ENCODE results near the gene ZDHHC11B.
"Not testable (repeated sequence)": the region's sequence is repeated elsewhere in the genome, so short reads cannot be mapped to it uniquely, and the experiment has no call there.

ZDHHC11B gene

DNA sequence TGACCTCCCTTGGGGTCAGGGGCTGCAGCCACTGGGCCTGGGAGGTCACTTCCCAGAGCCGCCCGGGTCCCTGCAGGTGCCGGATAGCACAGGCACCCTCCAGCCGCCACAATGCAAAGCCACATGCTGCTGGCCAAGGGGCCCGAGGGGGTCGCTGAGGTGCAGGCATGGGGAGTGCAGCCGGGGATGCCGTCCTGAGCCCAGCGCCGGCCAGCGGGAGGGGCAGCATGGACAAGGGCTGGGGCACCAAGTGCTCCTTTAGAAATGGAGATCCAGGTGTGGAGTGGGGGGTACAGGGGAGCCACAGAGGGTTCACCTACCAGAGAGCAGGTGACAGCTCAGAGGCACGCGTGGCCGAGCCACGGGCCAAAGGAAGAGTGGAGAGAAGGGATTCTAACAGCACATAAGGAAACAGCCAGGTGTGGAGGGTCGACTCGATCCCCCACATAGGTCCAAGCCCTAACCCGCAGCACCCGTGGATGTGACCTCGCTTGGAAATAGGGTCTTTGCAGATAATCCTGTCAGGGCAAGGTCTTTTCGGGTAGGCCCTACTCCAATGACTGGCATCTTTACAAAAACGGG, 24.7 kb downstream of the ZDHHC11B start:
- no peak overlapping the region for H3K27ac ChIP-seq (ENCODE audit: low read length)
- no CpG with 5 or more reads among the region's 22 CpGs for WGBS (ENCODE audit: insufficient coverage, insufficient read length)
- H3K27me3 ChIP-seq (ENCODE audit: control insufficient read depth, insufficient read depth, low read length), result no peaks in the 10 kb centered on the region

GRCh38 chr5:759111-759751, 25.3 kb downstream of the ZDHHC11B start:
- no CpG with 5 or more reads among the region's 33 CpGs for WGBS (ENCODE audit: insufficient coverage, insufficient read length)
- Histone ChIP-seq H3K36me3 (ENCODE audit: control insufficient read depth, insufficient read depth, low read length) (no peaks in the 10 kb centered on the region), H3K4me1 (ENCODE audit: control insufficient read depth, insufficient read depth, low read length) (no peaks in the 10 kb centered on the region), H3K4me3 (ENCODE audit: low read length) (no peak overlapping the region), H3K27me3 (ENCODE audit: control insufficient read depth, insufficient read depth, low read length) (no peaks in the 10 kb centered on the region), H3K27ac (ENCODE audit: low read length) (no peak overlapping the region), H3K9me3 (ENCODE audit: control insufficient read depth, insufficient read depth, low read length) (no peaks in the 10 kb centered on the region)
- DNase-seq (ENCODE audit: low read depth, low spot score), result no peak

More for the DNA sequence above, 24.7 kb downstream of the ZDHHC11B start:
- Histone ChIP-seq H3K4me1 (ENCODE audit: control insufficient read depth, insufficient read depth, low read length) (no peaks in the 10 kb centered on the region), H3K9me3 (ENCODE audit: control insufficient read depth, insufficient read depth, low read length) (no peaks in the 10 kb centered on the region), H3K36me3 (ENCODE audit: control insufficient read depth, insufficient read depth, low read length) (no peaks in the 10 kb centered on the region), H3K4me3 (ENCODE audit: low read length) (no peak overlapping the region)
- no peak for DNase-seq (ENCODE audit: low read depth, low spot score)

- Histone ChIP-seq H3K4me3 (ENCODE audit: low read length) (no peak overlapping the region), H3K27ac (ENCODE audit: low read length) (no peak overlapping the region), H3K4me1 (ENCODE audit: control insufficient read depth, insufficient read depth, low read length) (no peaks in the 10 kb centered on the region), H3K27me3 (ENCODE audit: control insufficient read depth, insufficient read depth, low read length) (no peaks in the 10 kb centered on the region), H3K9me3 (ENCODE audit: control insufficient read depth, insufficient read depth, low read length) (no peaks in the 10 kb centered on the region), H3K36me3 (ENCODE audit: control insufficient read depth, insufficient read depth, low read length) (no peaks in the 10 kb centered on the region)
- no peak for DNase-seq (ENCODE audit: low read depth, low spot score)
- WGBS (ENCODE audit: insufficient coverage, insufficient read length), result no CpG with 5 or more reads among the region's 15 CpGs
Observed at GRCh38 chr5:758698-759053, 25.9 kb downstream of the ZDHHC11B start.

DNA sequence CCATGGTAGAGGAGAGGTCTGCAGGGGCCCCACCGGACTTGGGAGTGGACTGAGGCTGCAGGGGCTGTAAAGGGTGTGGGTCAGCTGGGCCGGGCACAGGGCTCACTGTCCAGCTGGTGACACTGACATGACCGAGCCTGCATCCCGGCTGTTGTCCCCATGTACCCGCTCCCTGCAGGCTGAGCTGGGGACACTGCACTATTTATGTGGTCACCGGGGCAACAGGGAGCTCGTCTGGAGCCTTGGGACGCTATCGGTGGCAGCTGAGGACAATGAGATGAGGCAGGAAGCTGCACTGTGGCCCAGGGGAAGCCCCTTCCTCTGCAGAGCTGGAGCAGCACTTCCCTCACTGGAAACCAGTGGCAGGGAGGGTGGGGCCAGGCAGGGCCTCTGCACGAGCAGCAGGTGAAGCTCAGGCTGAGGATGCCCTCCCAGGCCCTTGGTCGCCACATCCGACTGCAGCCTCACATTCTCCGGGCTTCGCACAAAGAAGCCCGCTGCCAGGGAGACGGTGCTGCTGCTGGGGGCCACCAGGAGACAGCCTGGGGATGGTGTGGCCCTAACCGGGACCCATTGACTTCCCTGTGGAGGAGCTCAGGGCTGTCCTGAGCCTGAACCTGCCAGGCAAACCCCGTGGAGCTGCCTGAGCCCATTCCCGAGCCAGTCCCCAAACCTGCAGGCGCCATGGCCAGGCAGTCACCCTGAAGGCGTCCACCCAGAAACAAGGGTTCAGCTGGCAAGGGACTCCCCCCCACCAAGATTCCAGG, 26.4 kb downstream of the ZDHHC11B start:
- no peaks in the 10 kb centered on the region for H3K36me3 ChIP-seq (ENCODE audit: control insufficient read depth, insufficient read depth, low read length)
- WGBS (ENCODE audit: insufficient coverage, insufficient read length), result no CpG with 5 or more reads among the region's 21 CpGs
- no peak for DNase-seq (ENCODE audit: low read depth, low spot score)
- no peaks in the 10 kb centered on the region for H3K4me1 ChIP-seq (ENCODE audit: control insufficient read depth, insufficient read depth, low read length)
- no peak overlapping the region for H3K27ac ChIP-seq (ENCODE audit: low read length)
- no peak overlapping the region for H3K4me3 ChIP-seq (ENCODE audit: low read length)
- H3K9me3 ChIP-seq (ENCODE audit: control insufficient read depth, insufficient read depth, low read length), result no peaks in the 10 kb centered on the region
- H3K27me3 ChIP-seq (ENCODE audit: control insufficient read depth, insufficient read depth, low read length), result no peaks in the 10 kb centered on the region

DNA sequence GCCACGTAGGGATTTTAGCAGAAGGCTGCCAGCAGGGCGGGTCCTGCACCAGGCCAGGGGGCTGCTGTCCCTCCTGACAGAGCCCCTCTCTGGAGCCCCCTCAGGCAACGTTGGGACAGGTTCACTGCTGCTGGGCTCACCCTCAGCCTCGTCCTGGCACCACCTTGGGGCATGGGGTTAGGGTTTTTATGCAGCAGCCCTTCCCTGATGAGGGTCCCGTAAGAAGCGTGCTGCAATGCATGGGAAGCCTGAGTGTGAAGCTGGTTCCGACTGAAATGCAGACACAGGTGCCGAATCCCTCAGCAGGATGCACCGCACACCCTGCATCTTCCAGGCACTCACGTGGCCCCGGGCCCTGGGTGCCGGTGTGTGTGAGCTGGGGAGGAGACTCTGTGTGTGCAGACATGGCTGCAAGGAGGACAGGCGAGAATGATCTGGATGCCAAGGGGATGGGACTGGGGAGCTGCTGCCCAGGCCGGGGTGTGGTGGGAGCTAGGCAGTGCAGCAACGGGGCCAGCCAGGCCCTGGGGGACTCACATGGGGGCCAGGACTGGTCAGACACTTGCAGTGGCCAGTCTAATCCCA, 27.1 kb downstream of the ZDHHC11B start:
- no peaks in the 10 kb centered on the region for H3K9me3 ChIP-seq (ENCODE audit: control insufficient read depth, insufficient read depth, low read length)
- no peaks in the 10 kb centered on the region for H3K4me1 ChIP-seq (ENCODE audit: control insufficient read depth, insufficient read depth, low read length)
- H3K36me3 ChIP-seq (ENCODE audit: control insufficient read depth, insufficient read depth, low read length), result no peaks in the 10 kb centered on the region
- H3K4me3 ChIP-seq (ENCODE audit: low read length), result no peak overlapping the region
- no CpG with 5 or more reads among the region's 15 CpGs for WGBS (ENCODE audit: insufficient coverage, insufficient read length)
- no peaks in the 10 kb centered on the region for H3K27me3 ChIP-seq (ENCODE audit: control insufficient read depth, insufficient read depth, low read length)
- no peak overlapping the region for H3K27ac ChIP-seq (ENCODE audit: low read length)
- DNase-seq (ENCODE audit: low read depth, low spot score), result no peak

GRCh38 chr5:756865-757345, 27.6 kb downstream of the ZDHHC11B start:
- H3K4me3 ChIP-seq (ENCODE audit: low read length), result no peak overlapping the region
- no CpG with 5 or more reads among the region's 11 CpGs for WGBS (ENCODE audit: insufficient coverage, insufficient read length)
- no peaks in the 10 kb centered on the region for H3K4me1 ChIP-seq (ENCODE audit: control insufficient read depth, insufficient read depth, low read length)
- no peaks in the 10 kb centered on the region for H3K27me3 ChIP-seq (ENCODE audit: control insufficient read depth, insufficient read depth, low read length)
- no peak for DNase-seq (ENCODE audit: low read depth, low spot score)
- no peaks in the 10 kb centered on the region for H3K9me3 ChIP-seq (ENCODE audit: control insufficient read depth, insufficient read depth, low read length)
- no peak overlapping the region for H3K27ac ChIP-seq (ENCODE audit: low read length)
- H3K36me3 ChIP-seq (ENCODE audit: control insufficient read depth, insufficient read depth, low read length), result no peaks in the 10 kb centered on the region

DNA sequence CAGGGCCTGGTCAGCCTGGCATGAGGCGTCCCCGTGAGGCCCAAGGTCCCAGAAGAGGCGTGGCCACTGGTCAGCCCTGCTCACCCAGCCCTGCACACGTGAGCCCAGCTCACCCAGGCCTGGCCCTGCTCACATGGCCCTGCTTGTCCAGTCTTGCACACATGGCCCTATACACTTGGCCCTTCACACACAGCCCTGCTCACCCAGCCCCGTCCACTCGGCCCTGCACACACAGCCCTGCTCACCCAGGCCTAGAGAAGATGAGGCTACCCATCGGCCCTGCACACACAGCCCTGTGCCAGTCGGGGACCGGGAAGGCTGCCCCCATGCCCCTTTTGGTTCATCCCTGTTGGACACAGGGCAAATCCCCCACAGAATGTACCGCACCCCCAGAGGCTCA, 28.4 kb downstream of the ZDHHC11B start:
- WGBS (ENCODE audit: insufficient coverage, insufficient read length), result no CpG with 5 or more reads among the region's 10 CpGs
- Histone ChIP-seq H3K4me3 (ENCODE audit: low read length) (no peak overlapping the region), H3K27ac (ENCODE audit: low read length) (no peak overlapping the region), H3K4me1 (ENCODE audit: control insufficient read depth, insufficient read depth, low read length) (no peaks in the 10 kb centered on the region), H3K36me3 (ENCODE audit: control insufficient read depth, insufficient read depth, low read length) (no peaks in the 10 kb centered on the region), H3K27me3 (ENCODE audit: control insufficient read depth, insufficient read depth, low read length) (no peaks in the 10 kb centered on the region), H3K9me3 (ENCODE audit: control insufficient read depth, insufficient read depth, low read length) (no peaks in the 10 kb centered on the region)
- DNase-seq (ENCODE audit: low read depth, low spot score), result no peak

DNA sequence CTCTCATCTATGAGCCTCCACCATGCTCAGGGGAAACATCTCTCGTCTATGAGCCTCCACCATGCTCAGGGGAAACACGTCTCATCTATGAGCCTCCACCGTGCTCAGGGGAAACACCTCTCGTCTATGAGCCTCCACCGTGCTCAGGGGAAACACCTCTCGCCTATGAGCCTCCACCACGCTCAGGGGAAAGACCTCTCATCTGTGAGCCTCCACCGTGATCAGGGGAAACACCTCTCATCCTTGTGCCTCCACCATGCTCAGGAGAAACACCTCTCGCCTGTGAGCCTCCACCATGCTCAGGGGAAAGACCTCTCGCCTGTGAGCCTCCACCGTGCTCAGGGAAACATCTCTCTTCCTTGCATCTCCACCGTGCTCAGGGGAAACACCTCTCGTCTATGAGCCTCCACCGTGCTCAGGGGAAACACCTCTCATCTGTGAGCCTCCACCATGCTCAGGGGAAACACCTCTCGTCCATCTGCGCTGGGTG, 30.3 kb downstream of the ZDHHC11B start:
- not testable (repeated sequence) for DNase-seq (ENCODE audit: low read depth, low spot score)

GRCh38 chr5:753567-754142, 30.9 kb downstream of the ZDHHC11B start:
- H3K36me3 ChIP-seq (ENCODE audit: control insufficient read depth, insufficient read depth, low read length); H3K27ac ChIP-seq (ENCODE audit: low read length); DNase-seq (ENCODE audit: low read depth, low spot score); H3K9me3 ChIP-seq (ENCODE audit: control insufficient read depth, insufficient read depth, low read length); H3K4me3 ChIP-seq (ENCODE audit: low read length); H3K4me1 ChIP-seq (ENCODE audit: control insufficient read depth, insufficient read depth, low read length); H3K27me3 ChIP-seq (ENCODE audit: control insufficient read depth, insufficient read depth, low read length): not testable (repeated sequence)
- no CpG with 5 or more reads among the region's 19 CpGs for WGBS (ENCODE audit: insufficient coverage, insufficient read length)

More for the DNA sequence above, 30.3 kb downstream of the ZDHHC11B start:
- H3K27me3 ChIP-seq (ENCODE audit: control insufficient read depth, insufficient read depth, low read length); H3K4me1 ChIP-seq (ENCODE audit: control insufficient read depth, insufficient read depth, low read length); H3K27ac ChIP-seq (ENCODE audit: low read length); H3K9me3 ChIP-seq (ENCODE audit: control insufficient read depth, insufficient read depth, low read length); H3K4me3 ChIP-seq (ENCODE audit: low read length); H3K36me3 ChIP-seq (ENCODE audit: control insufficient read depth, insufficient read depth, low read length): not testable (repeated sequence)
- WGBS (ENCODE audit: insufficient coverage, insufficient read length), result no CpG with 5 or more reads among the region's 16 CpGs

DNA sequence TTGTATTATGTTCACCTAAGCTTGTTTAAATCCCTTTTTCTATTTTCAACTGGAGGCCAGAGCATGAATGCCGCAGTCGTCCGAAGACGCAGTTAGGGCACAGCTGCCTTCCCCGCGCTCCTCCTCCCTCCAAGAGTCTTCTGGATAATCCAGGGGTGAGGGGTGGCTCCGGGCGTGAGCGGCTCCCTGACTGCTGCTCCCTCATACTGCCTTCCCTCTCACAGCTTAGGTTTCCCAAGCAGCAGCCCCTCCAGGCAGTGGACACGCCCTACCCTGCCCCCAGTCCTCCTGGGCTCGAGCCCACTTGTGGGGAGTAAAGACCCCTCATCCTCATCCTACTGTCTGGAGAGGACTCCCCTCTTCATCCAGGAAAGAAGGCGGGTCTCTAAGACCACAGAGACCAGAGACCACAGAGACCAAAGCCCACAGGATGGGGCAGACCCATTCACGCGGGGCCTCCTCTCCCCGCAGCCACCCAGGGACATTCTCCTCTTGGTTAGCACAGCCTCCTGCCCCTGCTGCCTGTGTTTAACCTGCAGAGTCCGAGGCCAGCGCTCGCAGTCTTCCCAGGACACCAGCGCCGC, 31.9 kb downstream of the ZDHHC11B start:
- not testable (repeated sequence) for H3K27me3 ChIP-seq (ENCODE audit: control insufficient read depth, insufficient read depth, low read length); H3K4me1 ChIP-seq (ENCODE audit: control insufficient read depth, insufficient read depth, low read length); H3K36me3 ChIP-seq (ENCODE audit: control insufficient read depth, insufficient read depth, low read length); DNase-seq (ENCODE audit: low read depth, low spot score); H3K9me3 ChIP-seq (ENCODE audit: control insufficient read depth, insufficient read depth, low read length); H3K4me3 ChIP-seq (ENCODE audit: low read length); H3K27ac ChIP-seq (ENCODE audit: low read length)
- WGBS (ENCODE audit: insufficient coverage, insufficient read length), result no CpG with 5 or more reads among the region's 20 CpGs
